ENCODE results near the gene FAM47E. TPM values are rescaled to one million over a fixed set of nuclear protein-coding genes. Genes with fewer than 3 reads are reported as not detected.

FAM47E gene
- total and polyA plus RNA-seq, 2 experiments from 2014 or later: not detected

DNA sequence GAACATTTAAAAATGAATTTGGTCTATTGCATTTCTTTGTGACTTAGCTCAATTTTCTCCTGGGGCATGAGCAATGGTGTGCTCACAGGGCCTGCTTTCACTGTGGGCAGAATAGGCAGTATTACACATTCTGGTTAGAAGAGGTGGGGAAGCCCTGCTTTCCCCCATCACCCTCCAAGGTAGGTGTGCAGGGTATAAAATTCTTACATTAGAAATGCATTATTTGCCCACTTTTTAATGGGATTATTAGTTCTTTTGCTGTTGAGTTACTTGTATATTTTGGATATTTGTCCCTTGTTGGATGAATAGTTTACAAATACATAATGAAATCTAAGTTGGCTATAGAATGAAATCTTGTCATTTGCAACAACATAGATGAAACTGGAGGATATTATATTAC, 46.7 kb downstream of the FAM47E start:
- Histone ChIP-seq H3K79me2 (ENCODE audit: insufficient read depth) (no peaks in the 10 kb centered on the region), H3K9me3 (ENCODE audit: low read depth) (no peaks in the 10 kb centered on the region), H3K27me3 (replicated peaks; ENCODE audit: insufficient read depth) (no peaks in the 10 kb centered on the region), H3F3A (ENCODE audit: insufficient read depth) (peaks cover 18% of the 10 kb centered on the region), H3K4me3 (no peak overlapping the region), H3K4me1 (ENCODE audit: insufficient read depth) (peaks cover 13% of the 10 kb centered on the region), H2AFZ (no peak overlapping the region), H3K9ac (no peak overlapping the region), H4K20me1 (ENCODE audit: insufficient read depth) (no peaks in the 10 kb centered on the region), H3K36me3 (ENCODE audit: low read depth) (no peaks in the 10 kb centered on the region), H3K4me2 (ENCODE audit: unreplicated experiment) (no peak overlapping the region), H3K9me2 (ENCODE audit: insufficient read depth) (no peaks in the 10 kb centered on the region), H3K27ac (no peak overlapping the region)
- TF ChIP-seq EZH2 (IDR thresholded peaks at IDR 0.05; ENCODE audit: insufficient read depth, poor library complexity, severe bottlenecking): no peak
- no peak for TF ChIP-seq EZH2phosphoT487 (IDR thresholded peaks at IDR 0.05; ENCODE audit: insufficient read depth, low read depth)
- in situ Hi-C loops (cut with MboI): no loop called here
- no peak for DNase-seq

GRCh38 chr4:76300012-76300411, 48.5 kb downstream of the FAM47E start:
- in situ Hi-C loops (cut with MboI): no loop called here
- H3K79me2 ChIP-seq (ENCODE audit: insufficient read depth): no peaks in the 10 kb centered on the region

DNA sequence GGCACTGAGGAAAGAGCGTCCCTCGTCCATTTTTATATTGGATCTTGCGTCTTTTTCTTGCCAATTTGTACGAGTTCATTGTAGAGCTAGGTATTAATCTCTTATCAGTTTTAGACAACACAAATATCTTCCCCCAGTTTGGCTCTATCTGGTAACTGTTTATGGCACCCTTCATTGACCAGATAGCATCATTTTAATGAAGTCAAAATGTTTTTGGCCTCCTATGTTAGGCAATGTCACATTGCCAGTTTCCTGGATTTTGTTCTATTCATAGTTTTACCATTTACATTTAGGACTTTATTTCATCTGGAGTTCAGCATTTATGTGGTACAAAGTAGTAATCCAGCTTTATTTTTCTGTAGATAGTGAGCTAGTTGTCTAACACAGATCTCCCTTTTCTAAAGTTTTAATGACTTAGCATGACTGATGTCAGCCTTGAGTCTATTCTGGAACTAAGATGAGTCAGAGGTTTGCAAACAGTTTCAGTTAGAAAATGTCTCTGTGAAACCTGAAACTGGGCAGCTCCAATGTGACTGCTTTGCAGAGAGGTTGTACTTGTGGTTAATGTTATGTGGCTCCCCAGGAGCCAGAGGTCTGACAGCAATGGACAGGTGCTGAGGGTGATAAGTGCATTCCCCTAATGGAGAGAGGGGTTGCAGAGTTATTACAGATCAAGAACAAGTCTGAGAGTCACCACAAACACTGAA, 49.7 kb downstream of the FAM47E start:
- peaks cover 17% of the 10 kb centered on the region for H3K4me1 ChIP-seq (ENCODE audit: insufficient read depth)
- TF ChIP-seq EZH2phosphoT487 (IDR thresholded peaks at IDR 0.05; ENCODE audit: insufficient read depth, low read depth) (no peak), EZH2 (IDR thresholded peaks at IDR 0.05; ENCODE audit: insufficient read depth, poor library complexity, severe bottlenecking) (no peak)
- 0 out of 2 replicates have a peak overlapping the region, but pooled peaks have one; percentile 35 for H2AFZ ChIP-seq
- no peaks in the 10 kb centered on the region for H3K9me3 ChIP-seq (ENCODE audit: low read depth)
- peak overlapping the region; percentile 39 for H3K27ac ChIP-seq
- no peak overlapping the region for H3K4me3 ChIP-seq
- in situ Hi-C loops (cut with MboI): no loop called here
- no peak overlapping the region for H3K9ac ChIP-seq
- H3K4me2 ChIP-seq (ENCODE audit: unreplicated experiment): peak overlapping the region; percentile 28
- H4K20me1 ChIP-seq (ENCODE audit: insufficient read depth): no peaks in the 10 kb centered on the region
- H3K9me2 ChIP-seq (ENCODE audit: insufficient read depth): no peaks in the 10 kb centered on the region
- H3F3A ChIP-seq (ENCODE audit: insufficient read depth): peaks cover 21% of the 10 kb centered on the region
- peaks cover 4% of the 10 kb centered on the region; the same call in 1 of the 2 replicates for H3K79me2 ChIP-seq (ENCODE audit: insufficient read depth)
- no peaks in the 10 kb centered on the region for H3K36me3 ChIP-seq (ENCODE audit: low read depth)
- 100% methylated on average over 4 of the region's 4 CpGs for WGBS, 2 experiments (ENCODE audit: low coverage in 1 of 2, low lambda C conversion rate in 2 of 2, missing lambda C conversion rate in 2 of 2)
- H3K27me3 ChIP-seq (replicated peaks; ENCODE audit: insufficient read depth): no peaks in the 10 kb centered on the region
- DNase-seq: peak; percentile 87

More at GRCh38 chr4:76300012-76300411, 48.5 kb downstream of the FAM47E start:
- TF ChIP-seq EZH2phosphoT487 (IDR thresholded peaks at IDR 0.05; ENCODE audit: insufficient read depth, low read depth) (no peak), EZH2 (IDR thresholded peaks at IDR 0.05; ENCODE audit: insufficient read depth, poor library complexity, severe bottlenecking) (no peak)
- no peaks in the 10 kb centered on the region for H3K9me3 ChIP-seq (ENCODE audit: low read depth)
- H3K27ac ChIP-seq: no peak overlapping the region
- H3K4me2 ChIP-seq (ENCODE audit: unreplicated experiment): no peak overlapping the region
- no peak for DNase-seq
- H3K4me1 ChIP-seq (ENCODE audit: insufficient read depth): peaks cover 13% of the 10 kb centered on the region
- no peaks in the 10 kb centered on the region for H3K36me3 ChIP-seq (ENCODE audit: low read depth)
- WGBS, 2 experiments (ENCODE audit: low coverage in 1 of 2, low lambda C conversion rate in 2 of 2, missing lambda C conversion rate in 2 of 2): 93 to 95% methylated on average over 4 of the region's 4 CpGs
- no peaks in the 10 kb centered on the region for H3K27me3 ChIP-seq (replicated peaks; ENCODE audit: insufficient read depth)
- no peak overlapping the region for H3K9ac ChIP-seq
- H3F3A ChIP-seq (ENCODE audit: insufficient read depth): peaks cover 18% of the 10 kb centered on the region
- H3K9me2 ChIP-seq (ENCODE audit: insufficient read depth): no peaks in the 10 kb centered on the region
- H3K4me3 ChIP-seq: no peak overlapping the region
- H2AFZ ChIP-seq: no peak overlapping the region
- no peaks in the 10 kb centered on the region for H4K20me1 ChIP-seq (ENCODE audit: insufficient read depth)

GRCh38 chr4:76301775-76302162, 50.2 kb downstream of the FAM47E start:
- H3K4me2 ChIP-seq (ENCODE audit: unreplicated experiment): peak overlapping the region; percentile 28
- no peaks in the 10 kb centered on the region for H3K9me3 ChIP-seq (ENCODE audit: low read depth)
- no peaks in the 10 kb centered on the region for H3K9me2 ChIP-seq (ENCODE audit: insufficient read depth)
- peaks cover 21% of the 10 kb centered on the region for H3F3A ChIP-seq (ENCODE audit: insufficient read depth)
- no peaks in the 10 kb centered on the region for H3K36me3 ChIP-seq (ENCODE audit: low read depth)
- DNase-seq: no peak
- no peaks in the 10 kb centered on the region for H4K20me1 ChIP-seq (ENCODE audit: insufficient read depth)
- H3K27ac ChIP-seq: peak overlapping the region; percentile 39; the same call in 1 of the 2 replicates
- H3K4me3 ChIP-seq: no peak overlapping the region
- WGBS, 2 experiments (ENCODE audit: low coverage in 1 of 2, low lambda C conversion rate in 2 of 2, missing lambda C conversion rate in 2 of 2): 91 to 92% methylated on average over 1 of the region's 1 CpG
- in situ Hi-C loops (cut with MboI): no loop called here
- peaks cover 5% of the 10 kb centered on the region; the same call in 1 of the 2 replicates for H3K79me2 ChIP-seq (ENCODE audit: insufficient read depth)
- no peak overlapping the region for H2AFZ ChIP-seq
- no peak overlapping the region for H3K9ac ChIP-seq
- no peaks in the 10 kb centered on the region for H3K27me3 ChIP-seq (replicated peaks; ENCODE audit: insufficient read depth)
- TF ChIP-seq EZH2 (IDR thresholded peaks at IDR 0.05; ENCODE audit: insufficient read depth, poor library complexity, severe bottlenecking): no peak
- no peak for TF ChIP-seq EZH2phosphoT487 (IDR thresholded peaks at IDR 0.05; ENCODE audit: insufficient read depth, low read depth)
- peaks cover 17% of the 10 kb centered on the region for H3K4me1 ChIP-seq (ENCODE audit: insufficient read depth)
